Osteoblast (primary cell): ENCODE measurements around the gene RTEL1. TPM values are rescaled to one million over a fixed set of nuclear protein-coding genes. Genes with fewer than 3 reads are reported as not detected.

Experiments used
- DNase-seq: peaks from one replicate; pipeline ENCODE4 v3.0.0; 2011; ENCODE audit warnings: low spot score, mixed read lengths; ENCODE audit not compliant: insufficient read length; ENCODE audit errors: missing footprints
- H2AFZ ChIP-seq: 2 replicates; pipeline ENCODE4 v1.6.0; 2011; ENCODE audit warnings: mild to moderate bottlenecking, low read length
- H3K27ac ChIP-seq: 2 replicates; pipeline ENCODE4 v1.5.1; 2011; ENCODE audit warnings: mild to moderate bottlenecking, low read depth, low read length, moderate library complexity
- H3K27me3 ChIP-seq: 2 replicates; pipeline ENCODE4 v1.6.0; 2012; ENCODE audit warnings: mild to moderate bottlenecking, control low read depth, inconsistent platforms, low read length, moderate library complexity; ENCODE audit not compliant: insufficient read depth
- H3K36me3 ChIP-seq: 2 replicates; pipeline ENCODE4 v1.5.1; 2011; ENCODE audit warnings: mild to moderate bottlenecking, low read length, control low read depth, moderate library complexity; ENCODE audit not compliant: insufficient read depth
- H3K4me1 ChIP-seq: 2 replicates; pipeline ENCODE4 v1.5.1; 2011; ENCODE audit warnings: mild to moderate bottlenecking, low read length, control low read depth, moderate library complexity; ENCODE audit not compliant: insufficient read depth
- H3K4me2 ChIP-seq: 2 replicates; pipeline ENCODE4 v1.6.0; 2011; ENCODE audit warnings: mild to moderate bottlenecking, low read length; ENCODE audit not compliant: insufficient read depth
- H3K4me3 ChIP-seq: fragments of 200-600 bp; sonication (generic); 3 replicates; pipeline ENCODE4 v1.5.1; 2012; ENCODE audit warnings: mild to moderate bottlenecking, low read length, inconsistent platforms; ENCODE audit not compliant: insufficient read depth
- H3K79me2 ChIP-seq: 2 replicates; pipeline ENCODE4 v1.6.0; 2012; ENCODE audit warnings: mild to moderate bottlenecking, low read length, control low read depth, inconsistent platforms; ENCODE audit not compliant: insufficient read depth
- H3K9me3 ChIP-seq: 2 replicates; pipeline ENCODE4 v1.5.1; 2011; ENCODE audit warnings: low read depth, low read length, control low read depth
- H4K20me1 ChIP-seq: 2 replicates; pipeline ENCODE4 v1.6.0; 2012; ENCODE audit warnings: mild to moderate bottlenecking, low read length, control low read depth; ENCODE audit not compliant: insufficient read depth
- CTCF ChIP-seq: IDR thresholded peaks from 2 replicates; pipeline ENCODE4 v1.5.1; 2011; ENCODE audit warnings: mild to moderate bottlenecking, low read depth, low read length, moderate library complexity; ENCODE audit errors: extremely low read depth
- total RNA-seq: library from RNA; depleted of rRNA; stranded (reverse); fragments of >200 nt; gene quantifications from 2 replicates; pipeline ENCODE4 v1.2.3, GENCODE V29; 2012

Gene RTEL1
- total RNA-seq, 1 donor, result 10.9 TPM

DNA sequence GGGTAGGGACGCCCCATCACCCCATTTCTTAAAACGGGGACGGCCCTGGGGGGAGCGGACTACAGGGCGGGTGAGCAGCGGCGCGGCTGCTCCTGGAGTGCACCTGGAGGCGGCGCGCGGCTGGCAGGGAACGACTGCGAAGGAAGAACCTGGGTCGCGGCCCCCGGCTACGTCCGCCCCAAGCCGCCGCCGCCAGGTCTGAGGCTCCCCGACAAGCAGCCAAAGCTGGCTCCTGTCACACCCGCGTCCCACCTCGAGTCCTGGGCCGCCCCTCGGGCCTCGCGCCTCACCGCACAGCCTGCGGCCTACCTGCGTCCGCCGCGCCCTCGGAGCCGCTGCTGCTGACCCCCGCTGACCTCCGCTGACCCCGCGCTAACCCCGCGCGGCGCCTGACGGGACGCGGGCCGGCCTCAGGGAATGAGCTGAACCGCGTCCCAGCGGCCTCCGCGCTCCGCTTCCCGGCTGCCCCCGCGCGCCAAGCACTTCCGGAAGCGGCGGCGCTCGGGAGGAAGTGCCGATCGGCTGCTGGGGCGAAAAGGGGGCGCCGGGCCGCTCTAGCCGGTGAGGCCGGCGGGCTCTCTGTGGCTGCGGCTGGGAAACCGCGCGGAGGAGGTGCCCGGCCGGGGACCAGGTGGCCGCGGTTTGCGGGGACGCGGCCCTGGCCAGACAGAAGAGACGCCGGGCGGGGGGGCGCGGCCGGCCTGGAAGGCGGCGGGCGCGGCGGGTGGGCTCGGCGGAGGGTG lies 49.6 kb downstream of the RTEL1 start, which contains the start of the genes ARFRP1 and ZGPAT:
TSS of gene ARFRP1 (minus strand) at position 419 of the 743 bp plus-strand sequence. CDS start 885 bp downstream, outside the sequence.
TSS of gene ZGPAT (plus strand) at position 482 of the 743 bp plus-strand sequence. CDS start 542 bp downstream, outside the sequence.
- Histone ChIP-seq H3K27me3 (no peaks in the 10 kb centered on the region), H3K9me3 (no peaks in the 10 kb centered on the region), H2AFZ (peak within 1 kb of the TSS; percentile 68), H3K4me2 (peak within 1 kb of the TSS; percentile 85), H3K4me1 (peaks cover 18% of the 10 kb centered on the region), H3K36me3 (peaks cover 52% of the 10 kb centered on the region), H3K4me3 (peak within 1 kb of the TSS; percentile 87), H3K79me2 (peaks cover 86% of the 10 kb centered on the region), H3K27ac (peak within 1 kb of the TSS; percentile 56), H4K20me1 (peaks cover 14% of the 10 kb centered on the region)
- TF ChIP-seq CTCF, result no peak
- DNase-seq, result peak; percentile 99

- TF ChIP-seq CTCF, result no peak
- H2AFZ ChIP-seq, result no peak overlapping the region
- peak overlapping the region; percentile 56 for H3K27ac ChIP-seq
- peaks cover 54% of the 10 kb centered on the region for H3K36me3 ChIP-seq
- H4K20me1 ChIP-seq, result peaks cover 14% of the 10 kb centered on the region
- peak; percentile 87 for DNase-seq
- no peaks in the 10 kb centered on the region for H3K27me3 ChIP-seq
- H3K79me2 ChIP-seq, result peaks cover 94% of the 10 kb centered on the region
- H3K9me3 ChIP-seq, result no peaks in the 10 kb centered on the region
- H3K4me2 ChIP-seq, result peak overlapping the region; percentile 85
- peaks cover 18% of the 10 kb centered on the region for H3K4me1 ChIP-seq
- H3K4me3 ChIP-seq, result peak overlapping the region; percentile 87
These were observed 50.4 kb downstream of the RTEL1 start for GRCh38 chr20:63708301-63709148.

- Histone ChIP-seq H3K4me3 (peak overlapping the region; percentile 87), H3K36me3 (peaks cover 56% of the 10 kb centered on the region), H3K4me2 (peak overlapping the region; percentile 85), H3K27me3 (no peaks in the 10 kb centered on the region), H2AFZ (no peak overlapping the region), H3K9me3 (no peaks in the 10 kb centered on the region), H4K20me1 (peaks cover 14% of the 10 kb centered on the region), H3K4me1 (peaks cover 18% of the 10 kb centered on the region), H3K27ac (no peak overlapping the region), H3K79me2 (peaks cover 97% of the 10 kb centered on the region)
- DNase-seq, result peak; percentile 51
- no peak for TF ChIP-seq CTCF
These were observed 51.0 kb downstream of the RTEL1 start for GRCh38 chr20:63709149-63709527.
